K562 (cell line): Measurements from ENCODE around the gene ARHGEF4. TPM values are rescaled to one million over a fixed set of nuclear protein-coding genes. Genes with fewer than 3 reads are reported as not detected.

ENCODE experiments used
- ATAC-seq: fragments of 200-7000 bp; cut with Tn5 transposase; 3 replicates; pipeline ENCODE4 v1.9.1; 2020; ENCODE audit warnings: moderate library complexity
- BruUV-seq: library from RNA; stranded (reverse); fragments of 400-500 nt; replicated peaks from 2 replicates; lab custom pipeline; 2021; lab: Mats Ljungman, UMichigan
- CTCF ChIA-PET: fragments of 300-600 bp; formaldehyde crosslinking; extraction: SDS; loops from one replicate; lab custom pipeline; 2021; ENCODE audit warnings: low intra/inter-chr PET ratio; lab: Yijun Ruan, JAX
- POLR2A ChIA-PET: fragments of 300-600, 350-650 bp; sonication (Branson Sonifier 250); formaldehyde crosslinking; extraction: SDS; loops from one replicate; lab custom pipeline; 2021; ENCODE audit warnings: antibody characterized with exemption, inconsistent platforms; lab: Yijun Ruan, JAX
- DNase-seq, 4 experiments: peaks; one replicate each; pipeline versions ENCODE4 v3.0.0 to v3.0.0-alpha.2; 2011 to 2018; ENCODE audit warnings: low spot score in 3 of 4, mixed read lengths in 3 of 4; ENCODE audit errors: extremely low read depth in 1 of 4
- FAIRE-seq: peaks from 2 replicates; lab custom pipeline; 2011; peaks lifted over from hg19 to GRCh38; lab: Jason Lieb, UNC
- H2AFZ ChIP-seq: 2 replicates; pipeline ENCODE4 v1.6.0; 2011; ENCODE audit warnings: low read depth, low read length, control low read depth, inconsistent platforms
- H3K27ac ChIP-seq: fragments of 200-600 bp; 3 replicates; pipeline ENCODE4 v1.8.0; 2011; ENCODE audit warnings: low read depth, mild to moderate bottlenecking, control low read depth, inconsistent platforms, low read length, moderate library complexity, mixed read lengths; ENCODE audit errors: extremely low read depth
- H3K27me3 ChIP-seq, 2 experiments: fragments of 300-600 bp in 1 of 2; 2 replicates in 1 of 2; 3 replicates in 1 of 2; pipeline versions ENCODE4 v1.6.0 to v1.8.0; 2011; ENCODE audit warnings: inconsistent platforms in 2 of 2, low read length in 2 of 2, mild to moderate bottlenecking in 1 of 2, mixed read lengths in 1 of 2, moderate library complexity in 1 of 2; ENCODE audit not compliant: control insufficient read depth in 2 of 2, insufficient read depth in 2 of 2
- H3K36me3 ChIP-seq: fragments of 300-600 bp; 3 replicates; pipeline ENCODE4 v1.8.0; 2011; ENCODE audit warnings: mild to moderate bottlenecking, low read length, inconsistent platforms; ENCODE audit not compliant: control insufficient read depth, insufficient read depth
- H3K4me1 ChIP-seq, 2 experiments: fragments of 200-600 bp in 1 of 2; replicated peaks in 1 of 2; 2 replicates in 1 of 2; 3 replicates in 1 of 2; pipeline versions ENCODE4 v1.5.1 to v1.8.0; 2011; ENCODE audit warnings: inconsistent platforms in 2 of 2, low read length in 2 of 2, mild to moderate bottlenecking in 1 of 2, mixed read lengths in 1 of 2, moderate library complexity in 1 of 2; ENCODE audit not compliant: control insufficient read depth in 2 of 2, insufficient read depth in 2 of 2
- H3K4me2 ChIP-seq: 2 replicates; pipeline ENCODE4 v1.6.1; 2011; ENCODE audit warnings: low read length, control low read depth, inconsistent platforms, mixed read lengths; ENCODE audit not compliant: insufficient read depth
- H3K4me3 ChIP-seq: fragments of 200-600 bp; sonication (generic), shearing (Covaris generic); 2 replicates; pipeline ENCODE4 v1.5.1; 2016; ENCODE audit warnings: control low read depth, inconsistent platforms
- H3K79me2 ChIP-seq: fragments of 200-600 bp; 3 replicates; pipeline ENCODE4 v1.8.0; 2011; ENCODE audit warnings: low read length, inconsistent platforms; ENCODE audit not compliant: control insufficient read depth, insufficient read depth
- H3K9ac ChIP-seq, 2 experiments: 2 replicates each; pipeline versions ENCODE4 v1.6.0 to v1.6.1; 2011; ENCODE audit warnings: low read depth in 2 of 2, low read length in 2 of 2, control low read depth in 1 of 2, inconsistent platforms in 1 of 2, mild to moderate bottlenecking in 1 of 2, mixed read lengths in 1 of 2; ENCODE audit not compliant: insufficient read depth in 1 of 2
- H3K9me1 ChIP-seq: one replicate; pipeline ENCODE4 v1.6.0; 2011; ENCODE audit warnings: inconsistent platforms, mild to moderate bottlenecking, low read length, moderate library complexity; ENCODE audit not compliant: control insufficient read depth, insufficient read depth
- H3K9me3 ChIP-seq: replicated peaks from 2 replicates; pipeline ENCODE4 v1.5.1; 2011; ENCODE audit warnings: low read depth, low read length, inconsistent platforms; ENCODE audit not compliant: control insufficient read depth, insufficient read depth
- H4K20me1 ChIP-seq: replicated peaks from 2 replicates; pipeline ENCODE4 v1.6.1; 2011; ENCODE audit warnings: low read length, inconsistent platforms, mixed read lengths; ENCODE audit not compliant: control insufficient read depth, insufficient read depth
- CBX3 ChIP-seq, 2 experiments: IDR thresholded peaks; 1 replicate in 1 of 2; 2 replicates in 1 of 2; pipeline ENCODE4 v1.6.1; 2012; ENCODE audit warnings: inconsistent platforms in 2 of 2, low read length in 2 of 2, borderline replicate concordance in 1 of 2, control low read depth in 1 of 2
- CREB1 ChIP-seq, 2 experiments: sonication (generic) in 1 of 2; formaldehyde crosslinking in 1 of 2; IDR thresholded peaks; 2 replicates each; pipeline versions ENCODE4 v1.6.1 to v1.8.0; 2012 to 2022; ENCODE audit warnings: inconsistent platforms in 1 of 2, mild to moderate bottlenecking in 1 of 2, missing genetic modification reagents in 1 of 2, moderate library complexity in 1 of 2
- ETS1 ChIP-seq: conservative IDR thresholded peaks from 2 replicates; pipeline ENCODE4 v1.6.1; 2011; ENCODE audit warnings: low read depth, mild to moderate bottlenecking, low read length; ENCODE audit not compliant: control insufficient read depth
- HDAC1 ChIP-seq, 2 experiments: fragments of 450-650 bp; IDR thresholded peaks; 2 replicates each; pipeline ENCODE4 v1.6.1; 2016 to 2017; ENCODE audit warnings: inconsistent platforms in 1 of 2, mild to moderate bottlenecking in 1 of 2, moderate library complexity in 1 of 2
- NFRKB ChIP-seq: fragments of 450-650 bp; IDR thresholded peaks from 2 replicates; pipeline ENCODE4 v1.6.1; 2016; ENCODE audit warnings: low read depth
- NR1H2 ChIP-seq: sonication (generic); formaldehyde crosslinking; IDR thresholded peaks from 2 replicates; pipeline ENCODE4 v1.4.0; 2020; ENCODE audit warnings: mild to moderate bottlenecking, missing genetic modification reagents
- PURB ChIP-seq: sonication (generic); formaldehyde crosslinking; IDR thresholded peaks from 2 replicates; pipeline ENCODE4 v1.9.0; 2021; ENCODE audit warnings: low read depth, mild to moderate bottlenecking, missing genetic modification reagents
- TCF7L2 ChIP-seq: fragments of 150-350 bp; IDR thresholded peaks from 2 replicates; pipeline ENCODE4 v1.6.1; 2016; ENCODE audit warnings: low read depth, mild to moderate bottlenecking, low read length, moderate library complexity
- ZNF12 ChIP-seq: sonication (generic); formaldehyde crosslinking; IDR thresholded peaks from 2 replicates; pipeline ENCODE4 v1.4.0; 2020; ENCODE audit warnings: mild to moderate bottlenecking, missing genetic modification reagents
- ZNF124 ChIP-seq: sonication (generic); formaldehyde crosslinking; IDR thresholded peaks from 2 replicates; pipeline ENCODE4 v1.8.1; 2022; ENCODE audit warnings: missing genetic modification reagents
- ZNF274 ChIP-seq: IDR thresholded peaks from 2 replicates; pipeline ENCODE4 v1.6.1; 2011; ENCODE audit warnings: low read depth, mild to moderate bottlenecking, low read length, moderate library complexity, borderline replicate concordance
- ZNF445 ChIP-seq: fragments of 250-450 bp; sonication (Bioruptor Pico); IDR thresholded peaks from 2 replicates; pipeline ENCODE4 v1.4.0; 2020; ENCODE audit warnings: low read depth, mild to moderate bottlenecking, moderate library complexity
- ZNF512 ChIP-seq: IDR thresholded peaks from 2 replicates; pipeline ENCODE4 v1.6.1; 2016; ENCODE audit warnings: missing genetic modification characterization, missing compliant biosample characterization
- ZNF551 ChIP-seq: fragments of 250-450 bp; sonication (Bioruptor Pico); IDR thresholded peaks from 2 replicates; pipeline ENCODE4 v1.5.0; 2021; ENCODE audit warnings: mild to moderate bottlenecking, moderate library complexity
- ZNF79 ChIP-seq: fragments of 250-450 bp; sonication (Bioruptor Pico); IDR thresholded peaks from 2 replicates; pipeline ENCODE4 v1.4.0; 2020; ENCODE audit warnings: low read depth, mild to moderate bottlenecking, moderate library complexity
- WGBS: fragments of 100-300 bp; shearing (Covaris generic); methylation state at CpG from one replicate; pipeline ENCODE4 v1.1.6; 2016; ENCODE audit warnings: low coverage, mixed read lengths; ENCODE audit not compliant: insufficient coverage; ENCODE audit errors: missing lambda C conversion rate; 5-methylcytosine and 5-hydroxymethylcytosine counted together
- in situ Hi-C: fragments of 300-500 bp; cut with MboI; formaldehyde crosslinking; loops from 4 replicates; pipeline ENCODE4 v1.15.0; 2018; ENCODE audit warnings: inconsistent platforms, mixed read lengths
- intact Hi-C: fragments of 100-400 bp; cut with micrococcal nuclease; formaldehyde crosslinking; loops from 2 replicates; pipeline ENCODE4 v1.14.2; 2022
- polyA plus RNA-seq, 8 experiments: library from polyadenylated mRNA; depleted of rRNA in 4 of 8; stranded (reverse) in 5 of 8; unstranded in 3 of 8; fragments of >200 nt; fragmentation: Nextera tagmentation in 2 of 8; fragmentation: Illumina TruSeq in 1 of 8; extraction: Ambion mirVana in 2 of 8; extraction: Trizol in 1 of 8; gene quantifications; 2 replicates each; pipeline versions ENCODE4 v1.2.1 to v1.2.3, GENCODE V29; 2011 to 2014; ENCODE audit warnings: inconsistent platforms in 1 of 8, missing spikeins in 1 of 8
- total RNA-seq, 7 experiments: library from RNA; depleted of rRNA in 6 of 7; stranded (reverse); fragments of >200 nt in 6 of 7; fragmentation: Illumina TruSeq in 2 of 7; extraction: Trizol in 2 of 7; gene quantifications; 2 replicates each; pipeline versions ENCODE4 v1.2.1 to v1.2.3, GENCODE V29; 2011 to 2021; ENCODE audit warnings: low replicate concordance in 1 of 7
- TF ChIP-seq, protein P1 (sequence below), 2 experiments: IDR thresholded peaks; 2 replicates each; pipeline ENCODE4 v1.6.1; 2012; ENCODE audit warnings: improper control_type of control experiment in 2 of 2, low read depth in 2 of 2, low read length in 2 of 2, borderline replicate concordance in 1 of 2

ARHGEF4 gene
- total and polyA plus RNA-seq, 9 of the 15 experiments (the other 6 are each of a cell fraction or from before 2014, with no cell fraction given), result not detected

GRCh38 chr2:131093696-131094462 lies 257.2 kb downstream of the ARHGEF4 start:
- FAIRE-seq, result peak; percentile 58
- ATAC-seq, result peak; percentile 84
- TSS peak; percentile 98 for BruUV-seq
- peak in 1 of 4 experiments; percentile 27 for DNase-seq
- peaks cover 21% of the 10 kb centered on the region for H3K36me3 ChIP-seq
- H3K4me1 ChIP-seq, result peaks cover 6 to 10% of the 10 kb centered on the region in 2 experiments; a peak in 3 of 5 replicates
- WGBS, result 3% methylated on average over 29 of the region's 37 CpGs
- no peaks in the 10 kb centered on the region for H3K9me1 ChIP-seq
- peak overlapping the region; percentile 80 for H2AFZ ChIP-seq
- H3K79me2 ChIP-seq, result peaks cover 43% of the 10 kb centered on the region
- H3K9ac ChIP-seq, result peak overlapping the region; percentile 92 to 99
- ChIA-PET POLR2A (interaction anchor here (0.6 to 4.2 kb wide), 9 partner anchors 10 to 47 kb away, joined by 3 to 35 read pairs (median 5); partner anchors contain the start of gene PLEKHB2), CTCF (interaction anchor here (0.5 kb wide), 1 partner anchor 11 kb away, joined by 3 read pairs; the partner anchor contains the start of gene PLEKHB2)
- intact Hi-C loops (no loop called here), in situ Hi-C loops (no loop called here)
- peak overlapping the region; percentile 93 for H3K4me2 ChIP-seq
- H3K27ac ChIP-seq, result peak overlapping the region; percentile 99
- 0 out of 2 replicates have a peak, but pooled peaks cover 3% of the 10 kb centered on the region for H4K20me1 ChIP-seq
- H3K27me3 ChIP-seq, result no peaks in the 10 kb centered on the region
- 0 out of 2 replicates have a peak, but pooled peaks cover 2% of the 10 kb centered on the region for H3K9me3 ChIP-seq
- peak overlapping the region; percentile 94 for H3K4me3 ChIP-seq
- TF ChIP-seq TCF7L2 (no peak), ZNF12 (CRISPR knock-in tag) (0 out of 2 replicates have a peak, but pooled peaks have one; percentile 21), ZNF551 (CRISPR knock-in tag) (no peak), ETS1 (no peak), CBX3 (IDR thresholded peaks at IDR 0.05; ENCODE audit: borderline replicate concordance in 1 of 2, low read length in 2 of 2) (no peak), ZNF512 (no peak), ZNF124 (CRISPR knock-in tag) (no peak), ZNF274 (no peak), HDAC1 (IDR thresholded peaks at IDR 0.05) (peak in 1 of 2 experiments; percentile 45; a peak in 1 of 4 replicates), ZNF79 (CRISPR knock-in tag) (no peak), ZNF445 (CRISPR knock-in tag) (no peak), CREB1 (IDR thresholded peaks at IDR 0.05) (no peak), CREB1 (CRISPR knock-in tag; IDR thresholded peaks at IDR 0.05) (no peak), PURB (no peak), NR1H2 (no peak), NFRKB (0 out of 2 replicates have a peak, but pooled peaks have one; percentile 52)
- TF ChIP-seq, protein P1, sequence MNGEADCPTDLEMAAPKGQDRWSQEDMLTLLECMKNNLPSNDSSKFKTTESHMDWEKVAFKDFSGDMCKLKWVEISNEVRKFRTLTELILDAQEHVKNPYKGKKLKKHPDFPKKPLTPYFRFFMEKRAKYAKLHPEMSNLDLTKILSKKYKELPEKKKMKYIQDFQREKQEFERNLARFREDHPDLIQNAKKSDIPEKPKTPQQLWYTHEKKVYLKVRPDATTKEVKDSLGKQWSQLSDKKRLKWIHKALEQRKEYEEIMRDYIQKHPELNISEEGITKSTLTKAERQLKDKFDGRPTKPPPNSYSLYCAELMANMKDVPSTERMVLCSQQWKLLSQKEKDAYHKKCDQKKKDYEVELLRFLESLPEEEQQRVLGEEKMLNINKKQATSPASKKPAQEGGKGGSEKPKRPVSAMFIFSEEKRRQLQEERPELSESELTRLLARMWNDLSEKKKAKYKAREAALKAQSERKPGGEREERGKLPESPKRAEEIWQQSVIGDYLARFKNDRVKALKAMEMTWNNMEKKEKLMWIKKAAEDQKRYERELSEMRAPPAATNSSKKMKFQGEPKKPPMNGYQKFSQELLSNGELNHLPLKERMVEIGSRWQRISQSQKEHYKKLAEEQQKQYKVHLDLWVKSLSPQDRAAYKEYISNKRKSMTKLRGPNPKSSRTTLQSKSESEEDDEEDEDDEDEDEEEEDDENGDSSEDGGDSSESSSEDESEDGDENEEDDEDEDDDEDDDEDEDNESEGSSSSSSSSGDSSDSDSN (IDR thresholded peaks at IDR 0.05; ENCODE audit: borderline replicate concordance in 1 of 2, low read depth in 2 of 2, low read length in 2 of 2), result peak in 1 of 2 experiments; percentile 30; a peak in 1 of 4 replicates
